B cell (primary cell): Measurements from ENCODE around the gene ETFDH.

Experiments used
- EZH2 ChIP-seq: IDR thresholded peaks from 2 replicates; pipeline ENCODE4 v1.6.1; 2012; ENCODE audit warnings: borderline replicate concordance, low read depth, mild to moderate bottlenecking, moderate library complexity, low read length; ENCODE audit not compliant: insufficient read depth, poor library complexity, severe bottlenecking
- TF ChIP-seq, protein P1 (sequence below): fragments of 200-600 bp; IDR thresholded peaks from one replicate; pipeline ENCODE4 v1.8.0; 2022; ENCODE audit warnings: antibody characterized with exemption, mild to moderate bottlenecking

- TF ChIP-seq EZH2 = no peak
- TF ChIP-seq, protein P1, sequence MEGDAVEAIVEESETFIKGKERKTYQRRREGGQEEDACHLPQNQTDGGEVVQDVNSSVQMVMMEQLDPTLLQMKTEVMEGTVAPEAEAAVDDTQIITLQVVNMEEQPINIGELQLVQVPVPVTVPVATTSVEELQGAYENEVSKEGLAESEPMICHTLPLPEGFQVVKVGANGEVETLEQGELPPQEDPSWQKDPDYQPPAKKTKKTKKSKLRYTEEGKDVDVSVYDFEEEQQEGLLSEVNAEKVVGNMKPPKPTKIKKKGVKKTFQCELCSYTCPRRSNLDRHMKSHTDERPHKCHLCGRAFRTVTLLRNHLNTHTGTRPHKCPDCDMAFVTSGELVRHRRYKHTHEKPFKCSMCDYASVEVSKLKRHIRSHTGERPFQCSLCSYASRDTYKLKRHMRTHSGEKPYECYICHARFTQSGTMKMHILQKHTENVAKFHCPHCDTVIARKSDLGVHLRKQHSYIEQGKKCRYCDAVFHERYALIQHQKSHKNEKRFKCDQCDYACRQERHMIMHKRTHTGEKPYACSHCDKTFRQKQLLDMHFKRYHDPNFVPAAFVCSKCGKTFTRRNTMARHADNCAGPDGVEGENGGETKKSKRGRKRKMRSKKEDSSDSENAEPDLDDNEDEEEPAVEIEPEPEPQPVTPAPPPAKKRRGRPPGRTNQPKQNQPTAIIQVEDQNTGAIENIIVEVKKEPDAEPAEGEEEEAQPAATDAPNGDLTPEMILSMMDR = no peak
Measured at GRCh38 chr4:158656439-158656838, 15.7 kb upstream of the ETFDH start.
